H4 (cell line): ENCODE data around the gene GMPPA. TPM values are rescaled to one million over a fixed set of nuclear protein-coding genes. Genes with fewer than 3 reads are reported as not detected.

Source experiments
- DNase-seq: peaks from one replicate; pipeline ENCODE4 v3.0.0-alpha.2; 2015; ENCODE audit warnings: low spot score
- total RNA-seq: library from RNA; depleted of rRNA; stranded (reverse); fragments of >200 nt; shearing (Covaris generic); gene quantifications from 2 replicates; pipeline ENCODE4 v1.2.3, GENCODE V29; 2014

The GMPPA gene
- total RNA-seq, 1 experiment from 2014 or later = 74.0 TPM

DNA sequence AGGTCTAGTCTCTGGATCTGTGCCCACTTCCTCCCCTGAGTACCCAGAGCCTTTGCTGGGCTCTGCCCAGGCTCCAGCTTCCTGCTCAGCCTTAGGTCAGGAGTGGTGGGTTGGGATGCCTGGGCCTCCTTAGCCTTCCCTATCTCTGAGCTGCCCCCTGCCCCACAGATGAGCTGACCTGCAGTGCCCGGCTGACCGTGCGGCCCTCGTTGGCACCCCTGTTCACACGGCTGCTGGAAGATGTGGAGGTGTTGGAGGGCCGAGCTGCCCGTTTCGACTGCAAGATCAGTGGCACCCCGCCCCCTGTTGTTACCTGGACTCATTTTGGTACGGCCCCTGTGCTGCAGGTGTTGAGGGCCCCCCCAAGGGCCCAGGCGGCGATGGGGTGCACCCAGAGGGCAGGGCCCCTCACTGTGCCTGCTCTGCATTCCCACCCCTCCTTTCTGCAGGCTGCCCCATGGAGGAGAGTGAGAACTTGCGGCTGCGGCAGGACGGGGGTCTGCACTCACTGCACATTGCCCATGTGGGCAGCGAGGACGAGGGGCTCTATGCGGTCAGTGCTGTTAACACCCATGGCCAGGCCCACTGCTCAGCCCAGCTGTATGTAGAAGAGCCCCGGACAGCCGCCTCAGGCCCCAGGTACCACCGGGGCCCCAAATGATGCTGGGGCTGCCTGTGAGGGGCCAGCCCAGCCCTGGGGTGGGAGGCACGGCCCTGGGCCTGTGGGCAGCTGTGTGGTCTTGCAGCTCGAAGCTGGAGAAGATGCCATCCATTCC lies 30.1 kb upstream of the GMPPA start:
- DNase-seq = no peak

DNA sequence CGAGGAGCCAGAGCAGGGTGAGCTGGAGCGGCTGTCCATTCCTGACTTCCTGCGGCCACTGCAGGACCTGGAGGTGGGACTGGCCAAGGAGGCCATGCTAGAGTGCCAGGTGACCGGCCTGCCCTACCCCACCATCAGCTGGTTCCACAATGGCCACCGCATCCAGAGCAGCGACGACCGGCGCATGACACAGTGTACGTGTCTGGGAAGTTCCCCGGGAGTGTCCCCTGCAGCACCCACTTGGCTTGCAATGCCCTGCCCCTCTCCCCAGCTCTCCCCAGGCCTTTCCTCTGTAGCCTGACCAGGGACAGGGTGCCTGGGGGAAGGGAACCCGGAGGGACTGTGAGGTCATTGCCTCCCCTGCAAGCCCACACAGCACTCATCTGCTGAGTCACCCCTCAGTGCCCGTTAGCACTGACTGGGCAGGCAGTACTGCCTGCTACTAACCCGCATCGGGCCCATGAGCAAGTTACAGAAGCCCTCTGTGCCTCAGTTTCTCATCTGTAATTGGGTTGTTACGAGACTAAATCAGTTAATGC lies 29.4 kb upstream of the GMPPA start:
- DNase-seq = peak; percentile 47

DNA sequence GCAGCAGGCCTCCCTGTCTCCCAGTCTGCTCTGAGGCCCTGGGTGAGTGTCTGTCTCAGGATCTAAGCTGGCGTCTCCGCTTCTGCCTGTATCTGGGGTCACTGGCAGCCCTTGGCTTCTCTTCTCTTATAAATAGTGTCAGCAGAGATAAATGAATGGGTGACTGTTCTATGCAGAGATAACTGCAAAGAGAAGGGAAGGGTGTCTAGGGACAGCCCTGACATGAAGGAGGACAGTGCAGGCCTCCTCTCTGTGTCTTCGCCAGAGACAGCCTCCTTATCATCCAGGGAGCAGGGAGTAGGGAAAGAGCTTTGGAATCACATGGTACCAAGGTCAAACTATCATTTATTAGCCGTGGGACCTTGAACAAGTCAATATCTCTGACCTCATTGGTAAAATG lies 28.3 kb upstream of the GMPPA start:
- DNase-seq = no peak

DNA sequence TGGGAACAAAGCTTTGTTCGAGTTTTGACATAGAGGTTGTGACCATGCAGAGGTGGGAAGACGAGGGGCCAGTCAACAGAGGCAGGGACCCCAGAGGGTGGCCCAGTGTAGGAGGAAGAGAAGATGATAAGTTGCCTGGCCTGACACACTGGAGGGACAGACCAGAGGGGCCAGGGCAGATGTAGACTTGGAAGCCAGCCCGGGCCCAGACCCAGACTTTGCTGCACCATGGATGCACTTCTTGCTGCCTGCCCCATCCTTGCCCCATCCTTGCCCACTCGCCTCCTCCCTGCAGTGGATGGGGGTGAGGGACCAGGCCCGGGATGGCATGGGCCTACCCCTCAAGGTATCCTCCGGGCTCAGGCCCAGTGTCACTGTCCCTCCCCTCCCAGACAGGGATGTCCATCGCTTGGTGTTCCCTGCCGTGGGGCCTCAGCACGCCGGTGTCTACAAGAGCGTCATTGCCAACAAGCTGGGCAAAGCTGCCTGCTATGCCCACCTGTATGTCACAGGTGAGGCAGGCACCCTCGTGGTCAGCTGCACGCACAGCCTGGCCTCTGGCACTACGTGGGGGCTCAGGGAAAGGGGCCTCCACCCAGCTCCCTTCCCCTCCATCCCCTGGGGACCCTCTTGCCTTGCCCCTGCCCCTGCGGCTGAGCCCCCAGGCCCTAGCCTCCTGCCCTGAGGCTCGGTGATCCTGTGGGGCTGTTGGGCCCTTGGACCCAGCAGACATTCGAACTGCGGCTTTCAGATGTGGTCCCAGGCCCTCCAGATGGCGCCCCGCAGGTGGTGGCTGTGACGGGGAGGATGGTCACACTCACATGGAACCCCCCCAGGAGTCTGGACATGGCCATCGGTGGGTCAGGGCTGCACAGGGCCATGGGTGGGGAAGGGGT lies 27.0 kb upstream of the GMPPA start:
- DNase-seq = no peak

DNA sequence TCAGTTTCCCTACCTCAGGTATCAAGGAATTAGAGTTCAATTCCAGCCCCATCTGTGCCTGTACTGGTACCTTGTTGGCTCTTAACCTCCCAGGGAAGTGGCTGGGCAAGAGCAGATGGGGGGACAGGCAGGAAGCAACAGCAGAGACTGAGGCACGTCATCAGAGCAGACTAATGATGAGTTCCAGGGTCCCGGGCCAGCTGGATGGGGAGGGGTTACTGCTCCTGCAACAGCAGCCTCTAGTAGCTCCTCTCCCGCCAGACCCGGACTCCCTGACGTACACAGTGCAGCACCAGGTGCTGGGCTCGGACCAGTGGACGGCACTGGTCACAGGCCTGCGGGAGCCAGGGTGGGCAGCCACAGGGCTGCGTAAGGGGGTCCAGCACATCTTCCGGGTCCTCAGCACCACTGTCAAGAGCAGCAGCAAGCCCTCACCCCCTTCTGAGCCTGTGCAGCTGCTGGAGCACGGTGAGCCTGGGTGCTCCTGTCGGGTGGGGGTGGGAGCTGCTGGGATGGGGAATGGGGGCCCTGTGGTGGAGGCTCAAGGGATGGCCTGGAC lies 26.0 kb upstream of the GMPPA start:
- DNase-seq = no peak

DNA sequence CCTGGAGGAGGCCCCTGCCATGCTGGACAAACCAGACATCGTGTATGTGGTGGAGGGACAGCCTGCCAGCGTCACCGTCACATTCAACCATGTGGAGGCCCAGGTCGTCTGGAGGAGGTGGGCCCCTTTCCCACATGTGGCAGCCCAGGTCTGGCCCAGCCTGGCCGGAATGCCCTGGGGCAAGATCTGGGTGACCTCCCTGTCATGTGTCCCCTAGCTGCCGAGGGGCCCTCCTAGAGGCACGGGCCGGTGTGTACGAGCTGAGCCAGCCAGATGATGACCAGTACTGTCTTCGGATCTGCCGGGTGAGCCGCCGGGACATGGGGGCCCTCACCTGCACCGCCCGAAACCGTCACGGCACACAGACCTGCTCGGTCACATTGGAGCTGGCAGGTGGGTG lies 25.2 kb upstream of the GMPPA start:
- DNase-seq = no peak

DNA sequence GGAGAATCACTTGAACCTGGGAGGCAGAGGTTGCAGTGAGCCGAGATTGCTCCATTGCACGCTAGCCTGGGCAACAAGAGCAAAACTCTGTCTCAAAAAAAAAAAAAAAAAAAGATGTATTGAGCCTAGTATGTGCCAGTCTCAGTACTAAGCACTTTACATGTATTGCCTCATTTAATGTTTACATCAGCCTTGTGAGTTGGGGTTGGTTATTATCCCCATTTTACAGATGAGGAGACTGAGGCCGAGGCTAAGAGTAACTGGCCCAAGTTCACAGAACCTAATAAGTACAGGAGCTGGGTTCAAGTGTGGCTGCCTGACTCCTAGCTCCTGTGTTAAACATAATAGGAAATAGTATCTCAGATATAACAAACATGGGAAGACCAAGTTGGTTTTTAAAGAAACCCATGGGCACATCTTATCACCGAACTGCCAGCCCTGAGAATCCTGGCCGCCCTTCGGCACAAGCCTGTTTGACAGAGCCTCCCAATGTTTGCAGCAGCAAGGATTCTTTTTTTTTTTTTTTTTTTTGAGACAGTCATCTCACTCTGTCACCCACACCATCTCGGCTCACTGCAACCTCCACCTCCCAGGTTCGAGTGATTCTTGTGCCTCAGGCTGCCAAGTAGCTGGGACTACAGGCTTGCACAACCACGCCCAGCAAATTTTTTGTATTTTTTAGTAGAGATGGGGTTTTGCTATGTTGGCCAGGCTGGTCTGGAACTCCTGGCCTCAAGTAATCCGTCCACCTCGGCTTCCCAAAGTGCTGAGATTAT lies 24.2 kb upstream of the GMPPA start:
- no peak for DNase-seq

DNA sequence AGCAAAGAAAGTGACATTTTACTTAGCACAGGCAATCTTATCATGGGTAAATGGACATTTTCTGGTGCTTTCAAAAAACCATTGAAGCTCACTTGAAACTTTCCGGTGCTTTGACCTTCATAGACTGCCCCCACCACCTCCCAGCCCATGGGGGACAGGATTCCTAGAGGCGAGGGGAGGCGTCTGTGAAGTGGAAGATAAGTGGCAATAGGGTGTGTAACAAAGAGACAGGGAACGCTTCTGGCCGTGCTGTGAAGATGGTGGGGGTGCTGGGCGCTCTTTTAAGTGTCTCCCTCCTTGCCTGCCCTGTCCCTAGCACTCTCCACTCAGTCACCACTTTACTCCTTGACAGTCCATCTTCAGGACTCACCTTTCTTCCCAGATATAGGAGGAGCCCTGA lies 23.4 kb upstream of the GMPPA start:
- DNase-seq = no peak

DNA sequence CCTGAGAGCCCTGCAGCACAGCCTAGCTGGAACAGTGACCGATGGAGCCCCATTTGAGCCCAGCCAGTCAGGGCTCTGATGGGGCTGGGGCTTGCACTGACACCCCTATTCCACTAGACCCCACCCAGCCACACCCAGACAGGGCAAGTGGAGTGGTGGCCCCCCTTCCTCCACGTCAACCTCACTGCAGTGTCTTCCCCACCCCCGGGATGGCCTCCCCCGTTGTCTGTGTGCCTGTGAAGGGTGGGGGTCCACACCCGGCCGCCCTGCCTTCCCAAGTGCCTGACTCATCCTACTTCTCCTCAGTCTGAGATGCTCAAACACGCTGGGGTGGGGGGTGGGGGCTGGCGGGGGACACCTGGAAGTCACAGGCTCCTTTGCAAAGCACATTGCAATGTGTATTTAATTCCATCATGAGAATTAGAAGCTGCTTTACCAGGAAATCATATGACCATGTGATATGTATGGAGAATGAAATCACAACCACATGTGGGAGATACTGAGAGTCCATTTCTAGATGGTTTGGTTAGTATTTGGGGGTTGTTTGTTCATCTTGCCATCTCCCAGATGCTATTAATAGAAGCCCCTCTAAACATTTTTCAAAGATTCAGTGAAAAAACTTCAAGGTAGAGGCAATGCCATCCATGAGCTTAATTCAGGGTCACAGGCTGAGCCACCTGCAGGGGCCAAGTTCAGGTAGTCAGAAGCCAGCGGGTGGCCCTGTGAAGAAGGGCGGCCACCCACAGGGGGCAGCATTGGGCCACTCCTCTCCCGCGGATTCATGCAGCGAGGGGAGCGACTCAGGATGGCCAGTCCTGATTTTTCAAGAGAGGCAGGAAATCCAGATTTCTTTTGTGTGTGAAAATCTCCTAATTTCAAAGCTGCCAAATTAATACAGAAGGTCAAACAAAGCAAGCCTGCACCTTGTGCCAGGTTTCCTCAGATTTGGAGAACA lies 22.7 kb upstream of the GMPPA start:
- DNase-seq = peak; percentile 32

DNA sequence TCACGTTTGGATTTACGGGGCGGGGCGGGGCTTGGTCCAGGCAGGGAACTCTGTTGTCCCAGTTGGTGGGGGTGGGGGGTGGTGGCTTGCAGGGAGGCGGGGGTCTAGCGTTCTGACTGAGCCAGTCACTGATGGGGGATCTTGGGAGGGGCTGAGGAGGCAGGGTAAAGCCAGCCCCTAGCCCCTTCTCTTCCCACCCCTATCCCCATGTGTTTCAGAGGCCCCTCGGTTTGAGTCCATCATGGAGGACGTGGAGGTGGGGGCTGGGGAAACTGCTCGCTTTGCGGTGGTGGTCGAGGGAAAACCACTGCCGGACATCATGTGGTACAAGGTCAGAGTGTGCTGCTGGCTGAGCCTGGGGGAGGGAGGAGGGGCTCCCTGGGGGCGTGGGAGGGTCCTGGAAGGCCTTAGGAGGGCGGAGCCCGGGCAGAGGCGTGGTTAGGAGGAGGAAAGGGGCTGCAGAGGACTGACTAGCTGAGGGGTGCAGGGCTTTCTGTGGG lies 22.0 kb upstream of the GMPPA start:
- no peak for DNase-seq

DNA sequence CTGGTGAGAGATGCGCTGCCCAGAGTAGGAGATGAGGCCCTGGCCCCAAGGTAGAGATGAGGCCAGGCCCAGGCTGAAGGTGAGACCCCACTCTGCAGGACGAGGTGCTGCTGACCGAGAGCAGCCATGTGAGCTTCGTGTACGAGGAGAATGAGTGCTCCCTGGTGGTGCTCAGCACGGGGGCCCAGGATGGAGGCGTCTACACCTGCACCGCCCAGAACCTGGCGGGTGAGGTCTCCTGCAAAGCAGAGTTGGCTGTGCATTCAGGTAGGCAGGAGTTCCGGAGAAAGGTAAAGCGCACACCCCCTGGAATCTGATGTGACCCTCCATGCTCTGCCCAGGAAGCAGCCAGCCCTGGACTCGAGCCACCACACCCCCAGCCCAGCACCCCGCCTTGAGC lies 21.5 kb upstream of the GMPPA start:
- DNase-seq = no peak

DNA sequence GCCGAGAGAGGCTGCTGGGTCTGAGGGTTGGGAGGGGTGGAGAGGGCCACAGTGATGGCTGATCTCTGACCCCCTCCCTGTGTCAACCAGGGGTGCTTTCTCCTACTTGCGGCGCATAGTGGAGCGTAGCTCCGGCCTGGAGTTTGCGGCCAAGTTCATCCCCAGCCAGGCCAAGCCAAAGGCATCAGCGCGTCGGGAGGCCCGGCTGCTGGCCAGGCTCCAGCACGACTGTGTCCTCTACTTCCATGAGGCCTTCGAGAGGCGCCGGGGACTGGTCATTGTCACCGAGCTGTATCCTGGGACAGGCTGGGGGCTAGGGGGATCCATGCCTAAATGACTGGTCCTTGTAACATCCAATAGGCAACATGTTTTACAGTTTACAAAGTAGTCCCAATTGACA lies 20.9 kb upstream of the GMPPA start:
- DNase-seq = no peak

DNA sequence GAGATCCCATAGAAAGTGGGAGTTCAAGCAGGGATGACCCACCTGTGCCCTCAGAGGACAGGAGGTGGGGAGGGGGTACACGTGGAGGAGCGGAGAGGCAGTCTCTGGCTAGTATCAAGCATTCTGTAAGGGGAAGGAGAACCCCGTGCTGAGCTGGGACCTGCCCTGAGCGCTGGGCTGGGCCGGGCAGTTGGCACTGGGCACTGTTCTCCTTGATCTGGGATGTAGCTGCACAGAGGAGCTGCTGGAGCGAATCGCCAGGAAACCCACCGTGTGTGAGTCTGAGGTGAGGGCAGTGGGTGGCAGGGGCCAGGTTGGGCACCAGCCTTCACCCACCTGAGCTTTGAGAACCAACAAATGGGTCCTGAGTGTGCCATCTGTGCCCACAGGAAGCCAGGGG lies 19.8 kb upstream of the GMPPA start:
- no peak for DNase-seq

DNA sequence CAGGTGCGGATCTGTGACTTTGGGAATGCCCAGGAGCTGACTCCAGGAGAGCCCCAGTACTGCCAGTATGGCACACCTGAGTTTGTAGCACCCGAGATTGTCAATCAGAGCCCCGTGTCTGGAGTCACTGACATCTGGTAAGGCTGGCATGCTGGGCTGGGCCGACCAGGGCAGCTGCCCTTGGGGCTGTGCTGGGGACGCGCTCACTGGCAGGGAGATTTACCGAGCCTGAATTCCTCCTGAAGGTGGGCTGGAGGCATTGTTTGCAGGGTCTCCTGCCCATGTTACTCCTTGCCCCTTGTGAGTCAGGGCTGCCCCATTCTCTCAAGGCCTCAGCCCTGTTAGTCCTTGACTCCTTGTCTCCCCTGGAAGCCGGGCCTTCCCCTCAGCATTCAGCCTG lies 18.7 kb upstream of the GMPPA start:
- no peak for DNase-seq

DNA sequence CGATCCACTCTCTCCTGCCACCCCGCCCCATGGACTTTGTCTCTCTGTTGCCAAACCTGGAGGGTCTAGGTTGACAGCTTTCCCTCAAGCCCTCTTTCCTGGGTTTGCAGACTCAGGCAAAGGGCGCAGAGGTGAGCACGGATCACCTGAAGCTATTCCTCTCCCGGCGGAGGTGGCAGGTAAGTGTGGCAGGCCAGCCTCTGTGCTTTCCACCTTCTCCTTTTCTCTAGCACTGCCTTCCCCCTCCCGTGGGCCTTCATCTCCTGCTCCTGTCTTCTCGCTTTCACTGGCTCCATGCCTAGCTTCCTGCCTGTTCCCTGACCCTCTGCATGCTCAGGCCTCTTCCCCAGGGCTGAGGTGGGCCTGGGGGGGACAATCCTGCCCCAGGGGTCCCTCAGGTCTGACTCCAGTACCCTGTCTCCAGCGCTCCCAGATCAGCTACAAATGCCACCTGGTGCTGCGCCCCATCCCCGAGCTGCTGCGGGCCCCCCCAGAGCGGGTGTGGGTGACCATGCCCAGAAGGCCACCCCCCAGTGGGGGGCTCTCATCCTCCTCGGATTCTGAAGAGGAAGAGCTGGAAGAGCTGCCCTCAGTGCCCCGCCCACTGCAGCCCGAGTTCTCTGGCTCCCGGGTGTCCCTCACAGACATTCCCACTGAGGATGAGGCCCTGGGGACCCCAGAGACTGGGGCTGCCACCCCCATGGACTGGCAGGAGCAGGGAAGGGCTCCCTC lies 15.9 kb upstream of the GMPPA start:
- DNase-seq = no peak

DNA sequence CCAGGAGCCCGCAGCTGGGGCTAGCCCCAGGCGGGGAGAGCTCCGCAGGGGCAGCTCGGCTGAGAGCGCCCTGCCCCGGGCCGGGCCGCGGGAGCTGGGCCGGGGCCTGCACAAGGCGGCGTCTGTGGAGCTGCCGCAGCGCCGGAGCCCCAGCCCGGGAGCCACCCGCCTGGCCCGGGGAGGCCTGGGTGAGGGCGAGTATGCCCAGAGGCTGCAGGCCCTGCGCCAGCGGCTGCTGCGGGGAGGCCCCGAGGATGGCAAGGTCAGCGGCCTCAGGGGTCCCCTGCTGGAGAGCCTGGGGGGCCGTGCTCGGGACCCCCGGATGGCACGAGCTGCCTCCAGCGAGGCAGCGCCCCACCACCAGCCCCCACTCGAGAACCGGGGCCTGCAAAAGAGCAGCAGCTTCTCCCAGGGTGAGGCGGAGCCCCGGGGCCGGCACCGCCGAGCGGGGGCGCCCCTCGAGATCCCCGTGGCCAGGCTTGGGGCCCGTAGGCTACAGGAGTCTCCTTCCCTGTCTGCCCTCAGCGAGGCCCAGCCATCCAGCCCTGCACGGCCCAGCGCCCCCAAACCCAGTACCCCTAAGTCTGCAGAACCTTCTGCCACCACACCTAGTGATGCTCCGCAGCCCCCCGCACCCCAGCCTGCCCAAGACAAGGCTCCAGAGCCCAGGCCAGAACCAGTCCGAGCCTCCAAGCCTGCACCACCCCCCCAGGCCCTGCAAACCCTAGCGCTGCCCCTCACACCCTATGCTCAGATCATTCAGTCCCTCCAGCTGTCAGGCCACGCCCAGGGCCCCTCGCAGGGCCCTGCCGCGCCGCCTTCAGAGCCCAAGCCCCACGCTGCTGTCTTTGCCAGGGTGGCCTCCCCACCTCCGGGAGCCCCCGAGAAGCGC lies 15.0 kb upstream of the GMPPA start:
- DNase-seq = no peak

DNA sequence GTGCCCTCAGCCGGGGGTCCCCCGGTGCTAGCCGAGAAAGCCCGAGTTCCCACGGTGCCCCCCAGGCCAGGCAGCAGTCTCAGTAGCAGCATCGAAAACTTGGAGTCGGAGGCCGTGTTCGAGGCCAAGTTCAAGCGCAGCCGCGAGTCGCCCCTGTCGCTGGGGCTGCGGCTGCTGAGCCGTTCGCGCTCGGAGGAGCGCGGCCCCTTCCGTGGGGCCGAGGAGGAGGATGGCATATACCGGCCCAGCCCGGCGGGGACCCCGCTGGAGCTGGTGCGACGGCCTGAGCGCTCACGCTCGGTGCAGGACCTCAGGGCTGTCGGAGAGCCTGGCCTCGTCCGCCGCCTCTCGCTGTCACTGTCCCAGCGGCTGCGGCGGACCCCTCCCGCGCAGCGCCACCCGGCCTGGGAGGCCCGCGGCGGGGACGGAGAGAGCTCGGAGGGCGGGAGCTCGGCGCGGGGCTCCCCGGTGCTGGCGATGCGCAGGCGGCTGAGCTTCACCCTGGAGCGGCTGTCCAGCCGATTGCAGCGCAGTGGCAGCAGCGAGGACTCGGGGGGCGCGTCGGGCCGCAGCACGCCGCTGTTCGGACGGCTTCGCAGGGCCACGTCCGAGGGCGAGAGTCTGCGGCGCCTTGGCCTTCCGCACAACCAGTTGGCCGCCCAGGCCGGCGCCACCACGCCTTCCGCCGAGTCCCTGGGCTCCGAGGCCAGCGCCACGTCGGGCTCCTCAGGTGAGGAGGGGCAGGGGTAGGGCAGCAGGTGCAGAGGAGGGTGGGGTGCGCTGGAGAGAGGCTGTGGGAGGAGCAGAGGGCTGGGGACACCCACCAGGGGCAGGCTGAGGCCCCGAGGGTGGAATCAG lies 14.1 kb upstream of the GMPPA start:
- DNase-seq = no peak

DNA sequence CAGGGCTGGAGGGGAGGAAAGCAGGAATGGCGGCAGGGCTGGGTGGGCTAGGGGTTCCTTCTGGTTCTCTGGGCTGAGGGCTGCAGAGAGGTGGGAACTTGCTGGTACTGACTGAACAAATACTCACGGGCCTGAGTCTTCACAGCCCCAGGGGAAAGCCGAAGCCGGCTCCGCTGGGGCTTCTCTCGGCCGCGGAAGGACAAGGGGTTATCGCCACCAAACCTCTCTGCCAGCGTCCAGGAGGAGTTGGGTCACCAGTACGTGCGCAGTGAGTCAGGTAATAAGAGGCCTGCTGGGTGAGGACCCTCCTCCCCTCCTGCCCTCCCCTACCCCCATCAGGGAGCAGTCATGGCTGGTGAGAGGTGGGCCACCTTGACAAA lies 13.5 kb upstream of the GMPPA start:
- DNase-seq = no peak
